ENCODE data around the gene DTWD1.
"Not testable (repeated sequence)": the region's sequence is repeated elsewhere in the genome, so short reads cannot be mapped to it uniquely, and the experiment has no call there.

Gene DTWD1

DNA sequence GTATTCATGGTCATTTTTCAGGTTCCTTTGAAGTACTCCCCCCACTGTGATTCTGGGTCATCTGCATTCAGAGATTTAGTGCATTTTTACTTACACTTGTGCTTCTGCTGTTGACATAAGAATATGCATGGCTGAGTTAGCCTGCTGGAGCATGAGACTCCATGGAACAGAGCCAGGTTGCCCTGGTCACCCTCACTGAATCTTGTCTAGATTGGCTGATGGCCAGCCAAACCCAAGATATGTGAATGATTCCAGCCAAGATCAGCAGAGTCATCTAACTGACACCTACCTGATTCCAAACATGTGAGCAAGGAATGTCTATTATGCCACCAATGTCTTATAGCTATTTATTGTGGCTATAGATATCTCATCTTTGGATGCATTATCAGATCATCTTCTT is 25.1 kb downstream of the DTWD1 start:
- no peak for DNase-seq (ENCODE audit: low spot score)

DNA sequence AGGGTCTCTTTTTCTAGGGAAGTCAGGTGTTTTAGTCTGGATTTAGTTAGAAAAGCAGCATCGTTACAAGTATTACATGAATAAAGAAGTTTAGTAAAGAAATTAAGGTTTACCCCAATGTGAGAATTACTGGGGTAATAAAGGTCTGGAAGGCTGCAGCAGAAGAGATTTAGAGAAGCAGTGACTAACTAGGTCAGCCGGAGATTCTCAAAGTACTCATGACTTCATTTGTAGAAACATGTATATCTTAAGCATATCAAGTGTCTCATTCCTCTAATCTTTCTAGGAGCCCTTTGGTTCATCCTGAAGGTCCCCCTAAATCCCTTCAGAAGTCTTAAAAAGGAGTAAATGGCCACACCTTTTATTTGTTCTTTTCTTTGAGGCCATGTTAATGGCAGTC is 26.0 kb downstream of the DTWD1 start:
- no peak for DNase-seq (ENCODE audit: low spot score)

DNA sequence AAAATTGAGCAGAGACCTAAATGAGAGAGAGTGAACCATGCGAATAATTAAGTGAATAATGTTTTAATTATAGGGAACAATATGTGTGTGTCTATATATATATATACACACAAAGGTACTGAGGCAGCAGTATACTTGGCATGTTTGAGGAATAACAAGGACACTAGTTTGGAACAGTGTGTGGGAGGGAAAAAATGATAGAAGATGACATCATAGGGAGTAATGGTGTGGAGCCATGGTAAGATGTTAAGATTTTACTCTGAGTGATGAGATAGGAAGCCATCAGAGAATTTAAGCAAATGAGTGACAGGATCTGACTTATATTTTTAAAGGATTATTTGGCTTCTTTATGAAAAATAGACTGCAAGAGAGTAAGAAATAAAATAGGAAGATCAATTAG is 29.1 kb downstream of the DTWD1 start:
- no peak for DNase-seq (ENCODE audit: low spot score)

DNA sequence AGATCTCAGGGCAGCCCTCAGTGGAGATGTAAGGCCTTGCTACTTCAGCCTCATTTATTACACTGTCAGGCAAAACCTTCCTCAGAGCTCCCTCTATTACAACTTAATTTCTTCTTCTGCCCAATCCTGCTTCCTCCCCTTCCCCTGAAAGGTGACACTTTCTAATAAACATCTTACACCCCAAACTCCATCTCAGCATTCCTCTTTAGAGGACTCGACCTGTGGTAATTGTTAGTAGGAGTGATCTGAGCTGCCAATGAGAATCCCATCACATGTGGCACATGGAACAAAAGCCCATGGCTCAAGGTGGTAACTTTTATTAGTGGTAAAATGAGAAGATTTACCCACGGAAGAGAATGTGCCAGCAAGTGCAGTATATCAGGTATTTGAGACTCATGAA is 29.8 kb downstream of the DTWD1 start:
- DNase-seq (ENCODE audit: low spot score) = no peak

DNA sequence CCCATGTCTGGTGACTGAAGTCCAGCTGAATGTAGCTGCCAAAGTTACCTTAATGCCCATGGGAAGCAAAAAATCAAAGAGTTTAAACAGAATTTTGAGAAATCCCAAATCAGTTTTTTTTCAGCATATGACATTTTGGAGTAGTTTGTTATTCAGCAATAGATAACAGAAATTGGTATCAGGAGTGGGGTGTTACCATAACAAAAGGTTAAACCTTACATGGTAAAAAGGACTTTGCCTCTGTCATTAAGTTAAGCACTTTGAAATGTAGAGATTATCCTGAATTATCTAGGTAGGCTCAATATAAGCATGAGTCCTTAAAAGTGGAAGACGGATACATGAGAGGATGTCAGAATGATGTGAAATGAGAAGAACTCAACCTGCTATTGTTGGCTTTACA is 32.1 kb downstream of the DTWD1 start:
- DNase-seq (ENCODE audit: low spot score) = no peak

DNA sequence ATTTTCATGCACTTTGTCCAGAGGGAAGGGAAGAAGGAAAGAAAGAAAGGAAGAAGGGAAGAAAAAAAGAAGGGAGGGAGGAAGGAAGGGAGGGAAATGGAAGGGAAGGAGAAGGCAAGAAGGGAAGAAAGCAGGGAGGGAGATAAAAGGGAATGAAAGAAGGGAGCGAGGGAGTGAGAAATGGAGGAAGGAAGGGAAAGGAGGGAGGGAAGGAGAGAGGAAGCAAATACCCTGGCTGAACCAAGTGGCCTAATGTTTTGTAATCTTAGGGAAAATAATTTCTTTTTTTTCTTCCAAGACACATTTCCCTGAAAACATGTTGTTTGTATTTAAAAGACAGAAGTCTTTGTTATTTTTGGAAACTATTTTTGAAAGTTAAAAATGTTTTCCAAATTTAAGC is 35.9 kb downstream of the DTWD1 start:
- no peak for DNase-seq (ENCODE audit: low spot score)

DNA sequence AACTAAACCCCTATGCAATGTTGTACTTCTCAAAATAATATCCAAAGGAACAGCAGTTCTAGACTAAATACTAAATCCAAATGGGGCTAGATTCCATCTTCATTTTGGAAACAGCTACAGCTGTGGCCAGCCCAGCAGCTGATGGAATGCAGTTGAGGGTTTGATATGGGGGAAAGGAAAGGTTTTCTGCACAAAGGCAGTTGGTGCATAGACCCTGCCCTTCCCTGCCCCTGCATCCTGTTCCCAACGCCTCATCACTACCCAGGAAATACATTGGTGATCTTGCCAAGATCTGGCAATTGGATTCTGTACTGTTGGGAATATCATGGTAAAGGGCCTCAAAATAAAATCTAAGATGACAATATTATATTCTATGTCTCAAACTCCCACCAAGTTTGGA is 43.9 kb downstream of the DTWD1 start:
- DNase-seq (ENCODE audit: low spot score) = no peak

DNA sequence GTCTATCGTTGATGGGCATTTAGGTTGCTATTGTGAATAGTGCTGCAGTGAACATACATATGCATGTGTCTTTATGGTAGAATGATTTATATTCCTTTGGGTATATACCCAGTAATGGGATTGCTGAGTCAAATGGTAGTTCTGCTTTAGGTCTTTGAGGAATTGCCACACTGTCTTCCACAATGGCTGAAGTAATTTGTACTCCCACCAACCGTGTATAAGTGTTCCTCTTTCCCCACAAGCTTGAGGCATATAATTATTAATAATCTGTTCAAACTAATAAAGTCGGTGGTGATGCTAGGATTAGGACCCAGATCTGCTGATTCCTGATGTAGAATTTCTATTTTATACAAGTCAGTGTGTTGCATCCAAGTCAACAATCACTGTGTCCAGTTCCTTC is 45.6 kb downstream of the DTWD1 start:
- not testable (repeated sequence) for DNase-seq (ENCODE audit: low spot score)

DNA sequence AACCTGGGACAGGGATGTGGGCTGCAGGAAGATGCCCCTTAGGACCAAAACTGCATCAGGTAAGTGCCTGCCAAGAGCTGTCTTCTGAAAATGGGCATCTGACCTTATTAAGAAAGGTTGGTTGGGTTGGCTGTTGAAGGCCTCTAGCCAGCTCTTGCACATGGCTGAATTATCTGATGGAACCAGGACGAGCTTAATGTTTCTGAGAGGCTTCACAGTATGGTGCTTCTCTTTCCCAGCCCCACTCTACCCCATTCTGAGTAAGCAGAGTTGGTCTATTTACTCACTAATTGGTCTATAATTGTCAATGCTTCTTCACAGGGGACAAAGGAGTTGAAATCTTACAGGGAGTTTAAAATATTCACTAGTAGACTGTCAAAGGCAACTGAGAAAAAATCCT is 48.4 kb downstream of the DTWD1 start:
- no peak for DNase-seq (ENCODE audit: low spot score)

DNA sequence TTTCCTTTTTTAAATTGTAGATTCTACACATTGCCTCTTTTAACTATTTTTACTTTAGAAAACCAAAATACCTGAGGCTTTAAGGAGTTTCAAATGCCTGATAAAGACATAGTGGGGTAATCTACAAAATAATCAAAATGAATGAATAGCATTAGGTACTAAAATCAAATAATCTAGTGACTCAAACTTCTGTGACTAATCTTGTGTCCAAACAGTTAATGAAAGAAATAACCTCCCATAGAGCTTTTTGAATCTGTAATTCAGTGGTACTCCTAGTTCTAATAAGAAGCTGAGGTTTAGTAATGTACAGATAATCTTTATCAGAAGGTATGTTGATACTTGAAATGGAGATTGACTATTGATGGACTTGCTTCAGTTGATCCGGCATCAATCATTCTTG is 53.0 kb downstream of the DTWD1 start:
- no peak for DNase-seq (ENCODE audit: low spot score)

DNA sequence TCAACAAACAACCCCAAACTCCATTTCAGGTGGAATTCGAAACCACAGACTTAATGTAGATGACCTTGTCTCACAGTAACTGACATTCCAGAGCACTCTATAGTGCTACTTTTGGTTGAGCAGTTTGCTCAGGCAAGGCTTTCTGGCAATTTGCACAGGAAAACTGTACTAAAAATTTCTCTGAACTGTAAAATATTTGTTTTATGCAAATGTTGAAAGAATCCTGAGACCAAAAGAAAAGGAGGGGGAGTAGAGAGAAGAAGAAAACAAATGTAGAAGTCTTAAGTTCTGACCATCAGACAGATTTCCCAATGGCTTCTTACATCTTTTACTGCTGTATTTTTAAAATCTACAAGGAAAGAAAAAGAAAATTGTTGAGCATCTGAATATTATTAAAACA is 53.5 kb downstream of the DTWD1 start:
- DNase-seq (ENCODE audit: low spot score) = no peak

DNA sequence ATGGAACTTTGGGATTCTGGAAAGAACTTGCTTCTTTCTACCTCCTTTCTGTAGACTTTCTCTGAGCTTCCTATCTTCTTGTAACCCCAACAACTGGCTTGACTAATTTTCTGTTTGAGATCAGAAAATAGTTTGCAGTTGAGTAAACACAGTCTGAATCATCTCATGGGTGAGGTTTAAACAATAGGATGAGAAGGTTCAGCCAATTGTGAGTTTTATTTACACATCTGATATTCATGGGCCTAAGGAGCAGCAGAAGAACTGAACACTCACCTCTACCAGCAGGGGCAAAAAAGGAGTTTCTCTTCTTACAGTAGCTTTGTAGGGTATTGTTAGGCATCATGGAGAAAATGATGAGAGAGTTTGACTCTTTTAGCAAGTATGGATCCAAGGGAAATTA is 54.2 kb downstream of the DTWD1 start:
- no peak for DNase-seq (ENCODE audit: low spot score)

DNA sequence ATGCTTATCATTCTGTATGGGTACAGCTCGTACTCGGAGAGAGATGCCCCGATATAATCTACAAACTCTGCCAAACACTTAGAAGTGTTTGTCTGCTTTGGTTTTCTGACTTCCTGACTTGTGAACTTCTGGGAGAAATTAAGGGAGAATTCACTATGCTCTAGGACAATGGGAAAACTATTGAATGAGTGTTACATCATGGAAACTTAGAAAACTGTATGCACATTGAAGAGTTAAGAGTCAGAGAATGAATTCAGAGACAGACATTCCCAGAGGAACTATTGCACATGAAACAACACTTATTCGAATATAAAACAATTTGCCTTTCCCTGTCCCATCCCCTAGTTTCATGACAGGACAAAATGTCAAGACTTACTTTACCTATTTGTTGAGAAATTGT is 57.8 kb downstream of the DTWD1 start:
- no peak for DNase-seq (ENCODE audit: low spot score)

DNA sequence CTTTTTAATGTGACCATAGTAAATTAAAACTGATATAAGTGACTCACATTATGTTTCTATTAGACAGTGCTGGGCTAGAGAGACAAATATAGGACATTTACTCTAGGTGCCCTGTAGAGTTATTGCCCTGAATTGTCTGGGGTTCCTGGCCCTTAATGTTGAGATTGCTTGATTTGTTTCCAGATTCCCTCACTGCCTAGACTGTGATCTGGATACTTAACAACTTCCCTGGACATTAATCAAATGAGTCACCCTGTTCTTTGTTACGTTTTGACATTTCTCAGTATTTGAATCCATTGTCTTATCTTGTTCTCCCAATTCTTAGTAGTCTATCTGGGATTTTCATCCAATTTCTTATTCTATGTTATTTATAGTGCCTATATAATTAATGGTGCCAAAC is 65.8 kb downstream of the DTWD1 start:
- no peak for DNase-seq (ENCODE audit: low spot score)

DNA sequence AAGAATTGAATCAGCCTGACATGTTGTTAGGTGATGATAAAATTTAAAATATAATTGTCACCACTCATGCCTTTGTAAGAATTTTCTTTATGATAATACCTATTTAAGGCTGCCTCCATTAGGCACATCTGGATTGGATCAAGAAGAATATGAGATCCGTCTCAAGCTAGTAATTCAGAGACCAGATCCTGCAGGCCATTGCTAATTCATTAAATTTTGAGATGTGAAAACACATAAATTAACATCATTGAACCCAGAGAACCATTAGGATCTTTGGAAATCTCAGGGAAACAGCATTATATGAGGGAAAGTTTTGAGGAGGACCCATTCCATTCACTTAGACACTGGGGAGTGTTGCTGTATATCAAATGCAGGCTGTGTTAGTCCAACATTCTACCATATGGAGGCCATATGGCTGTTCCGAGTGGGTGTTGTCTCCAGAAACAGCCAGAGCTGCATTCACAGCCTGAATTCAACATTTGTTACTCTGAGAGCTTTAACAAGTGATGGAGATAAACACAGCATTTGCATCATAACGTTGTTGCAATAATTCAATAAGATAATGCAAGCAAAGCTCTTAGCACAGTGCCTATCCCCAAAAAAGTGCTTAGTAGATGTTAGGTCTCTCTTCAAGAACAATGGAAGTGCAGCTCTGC is 67.4 kb downstream of the DTWD1 start:
- no peak for DNase-seq (ENCODE audit: low spot score)

DNA sequence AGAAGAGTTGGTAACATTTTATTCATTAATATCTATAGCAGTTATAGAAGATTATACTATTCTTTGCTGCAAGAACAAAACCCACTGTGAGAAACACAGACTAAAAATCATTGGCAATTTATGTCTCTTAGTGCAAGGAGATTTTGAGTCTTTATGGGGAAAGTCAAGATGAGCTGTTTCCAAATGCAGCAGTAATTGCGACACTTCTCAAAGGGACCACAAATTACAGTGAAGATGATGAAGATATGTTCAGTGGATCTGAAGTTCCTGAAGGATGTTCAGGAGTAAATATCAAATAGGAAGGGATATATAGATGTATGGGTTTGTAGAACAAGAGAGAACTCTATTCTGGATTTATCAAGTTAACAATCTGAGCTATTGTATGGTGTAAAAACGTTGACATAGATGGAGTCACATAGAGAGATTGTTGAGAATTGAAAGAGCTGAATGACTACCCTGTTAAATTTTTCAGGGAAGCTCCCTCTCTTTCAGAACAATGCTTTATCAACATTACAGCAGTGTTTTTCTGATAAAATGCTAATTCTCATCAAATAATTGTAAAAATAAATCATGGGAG is 71.8 kb downstream of the DTWD1 start:
- DNase-seq (ENCODE audit: low spot score) = no peak

DNA sequence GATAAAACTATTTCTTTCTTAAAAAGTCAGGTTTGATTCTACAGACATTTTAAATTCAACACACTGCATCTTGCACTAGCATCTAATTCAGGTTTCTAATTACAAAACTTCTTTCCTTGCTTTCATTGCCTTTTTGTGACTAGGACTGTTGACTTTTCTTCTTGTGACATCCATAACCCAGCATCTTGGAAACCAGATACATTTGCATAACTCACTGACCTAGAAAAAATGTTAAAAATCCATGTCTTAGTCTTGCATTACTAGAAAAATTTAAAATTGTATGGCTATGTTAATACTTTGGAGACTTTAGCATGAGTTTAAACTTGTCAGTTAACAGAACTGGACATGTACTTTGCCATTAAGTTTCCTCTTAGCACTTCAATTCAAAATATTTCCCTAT is 72.7 kb downstream of the DTWD1 start:
- no peak for DNase-seq (ENCODE audit: low spot score)

DNA sequence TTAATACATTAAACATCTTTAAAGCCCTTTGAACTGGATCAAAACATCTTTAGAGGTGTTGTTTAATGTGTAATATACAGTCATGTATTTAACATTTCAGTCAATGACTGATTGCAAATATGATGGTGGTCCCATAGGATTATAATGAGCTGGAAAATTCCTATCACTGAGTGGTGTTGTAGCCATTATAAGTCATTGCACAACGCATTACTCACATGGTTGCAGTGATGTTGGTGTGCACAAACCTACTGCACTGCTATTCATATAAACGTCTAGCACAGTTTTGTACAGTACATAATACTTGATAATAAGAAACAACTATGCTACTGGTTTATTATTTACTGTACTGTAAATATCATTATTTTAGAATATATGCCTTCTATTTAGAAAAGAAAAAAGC is 75.6 kb downstream of the DTWD1 start:
- DNase-seq (ENCODE audit: low spot score) = no peak

DNA sequence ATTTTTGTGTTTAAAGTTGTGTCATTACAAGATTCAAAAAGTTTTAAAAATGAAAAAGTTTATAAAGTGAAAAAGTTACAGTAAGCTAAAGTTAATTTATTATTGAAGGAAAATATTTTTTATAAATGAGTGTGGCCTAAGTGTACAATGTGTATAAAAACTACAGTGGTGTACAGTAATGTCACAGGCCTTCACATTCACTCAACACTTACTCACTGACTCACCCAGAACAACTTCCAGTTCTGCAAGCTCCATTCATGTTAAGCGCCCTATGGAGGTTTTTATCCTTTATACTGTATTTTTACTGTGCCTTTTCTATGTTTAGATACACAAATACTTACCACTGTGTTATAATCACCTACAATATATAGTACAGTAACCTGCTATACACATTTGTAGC is 76.3 kb downstream of the DTWD1 start:
- no peak for DNase-seq (ENCODE audit: low spot score)

DNA sequence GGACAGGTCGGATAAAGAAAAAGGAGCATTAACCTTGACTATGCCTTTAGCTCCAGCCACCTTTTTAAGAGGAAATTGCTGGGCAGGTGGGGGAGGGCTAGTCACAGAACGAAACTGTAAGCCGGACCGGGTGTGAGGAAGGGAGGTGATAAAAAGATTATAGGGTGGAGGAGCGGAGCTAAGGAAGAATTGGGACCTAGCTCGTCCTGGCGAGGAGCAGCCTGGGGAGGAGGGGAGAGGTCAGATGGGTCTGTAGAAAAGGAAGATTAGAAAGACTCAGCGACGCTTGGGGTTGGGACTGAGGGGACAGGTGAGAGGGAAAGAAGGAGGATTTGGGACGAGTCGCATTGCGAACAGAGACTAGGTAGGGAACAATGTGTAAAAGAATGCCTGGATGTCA is 82.1 kb downstream of the DTWD1 start:
- DNase-seq (ENCODE audit: low spot score) = not testable (repeated sequence)
